ENCODE results near the gene ZNF71.
A peak's percentile ranks its signal among the peaks of the same experiment; 100 is the strongest.

ZNF71 gene

DNA sequence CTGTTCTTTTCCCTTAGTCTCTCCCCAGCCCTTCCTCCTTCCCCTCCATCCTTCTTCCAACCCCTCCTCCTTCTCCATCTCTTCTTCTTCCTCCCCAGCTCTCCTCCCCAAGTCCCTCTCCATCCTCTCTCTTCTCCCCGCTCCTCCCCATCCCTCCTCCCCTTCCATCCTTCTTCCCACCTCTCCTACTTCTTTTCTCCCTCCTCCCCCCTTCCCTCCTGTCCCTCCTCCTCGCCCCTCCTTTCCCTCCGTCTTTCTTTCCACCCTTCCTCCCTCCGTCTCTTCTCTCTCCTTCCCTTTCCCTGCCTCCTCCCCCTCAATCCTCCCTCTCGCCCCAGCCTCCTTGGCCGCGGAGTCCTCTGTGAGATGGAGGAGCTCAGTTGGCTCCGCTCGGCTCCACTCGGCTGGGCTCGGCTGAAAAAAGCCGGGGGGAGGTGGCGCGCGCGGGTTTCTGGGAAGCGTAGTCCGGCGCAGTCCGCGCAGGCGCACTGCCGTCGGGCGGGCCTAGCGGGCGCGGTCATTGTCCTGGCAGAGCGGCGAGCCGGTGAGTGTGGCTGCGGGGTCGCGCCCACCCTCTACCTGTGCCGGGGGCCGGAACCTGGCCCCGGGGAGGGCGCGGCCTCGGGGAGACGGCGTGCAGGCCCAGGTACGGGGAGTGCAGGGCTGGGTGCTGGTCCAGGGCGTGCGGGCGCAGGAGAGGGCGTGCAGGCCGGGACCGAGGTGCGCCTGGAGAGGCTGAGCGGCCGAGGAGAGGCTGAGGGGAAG is at the start of gene ZNF71:
Gene ZNF71, plus strand, starts transcription at position 520 of the 765 bp plus-strand sequence. CDS start 6,257 bp downstream, outside the sequence.
- DNase-seq (ENCODE audit: low spot score): peak; percentile 85

DNA sequence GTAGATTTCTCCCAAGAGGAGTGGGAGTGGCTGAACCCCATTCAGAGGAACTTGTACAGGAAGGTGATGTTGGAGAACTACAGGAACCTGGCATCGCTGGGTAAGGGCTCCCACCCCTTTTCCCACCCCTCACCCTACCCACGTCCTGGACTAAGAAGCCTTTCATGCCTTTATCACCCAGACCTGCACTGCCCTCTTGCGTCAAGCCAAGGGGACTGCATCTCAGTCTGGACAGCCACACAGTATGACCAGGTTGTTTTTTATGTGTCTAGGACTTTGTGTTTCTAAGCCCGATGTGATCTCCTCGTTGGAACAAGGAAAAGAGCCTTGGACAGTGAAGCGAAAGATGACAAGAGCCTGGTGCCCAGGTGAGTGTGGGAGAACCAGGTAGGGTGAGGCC is 47.6 kb upstream of the ZNF71 start:
- DNase-seq (ENCODE audit: low spot score): no peak

- no peak for DNase-seq (ENCODE audit: low spot score)
Measured at GRCh38 chr19:56554272-56554869, 40.7 kb upstream of the ZNF71 start.

DNA sequence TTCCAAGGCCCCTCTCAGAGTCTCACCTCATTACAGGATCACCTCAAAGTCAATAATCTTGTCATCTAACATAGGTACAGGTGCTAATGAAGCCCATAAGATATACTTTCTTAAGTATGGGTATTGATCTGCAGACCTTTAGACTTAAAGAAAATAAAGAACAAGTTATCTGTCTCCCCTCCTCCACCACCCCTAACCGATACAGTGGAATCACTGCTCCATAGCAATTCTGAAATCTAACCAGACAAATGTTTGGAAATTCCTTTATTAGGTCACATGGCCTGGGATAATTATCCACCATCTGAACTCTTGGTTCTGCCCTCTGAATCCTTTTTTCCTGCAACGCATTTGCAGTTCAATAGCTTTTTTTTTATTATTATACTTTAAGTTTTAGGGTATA is 32.3 kb upstream of the ZNF71 start:
- DNase-seq (ENCODE audit: low spot score): no peak

GRCh38 chr19:56566904-56567273 is 28.2 kb upstream of the ZNF71 start:
- DNase-seq (ENCODE audit: low spot score): peak; percentile 61

DNA sequence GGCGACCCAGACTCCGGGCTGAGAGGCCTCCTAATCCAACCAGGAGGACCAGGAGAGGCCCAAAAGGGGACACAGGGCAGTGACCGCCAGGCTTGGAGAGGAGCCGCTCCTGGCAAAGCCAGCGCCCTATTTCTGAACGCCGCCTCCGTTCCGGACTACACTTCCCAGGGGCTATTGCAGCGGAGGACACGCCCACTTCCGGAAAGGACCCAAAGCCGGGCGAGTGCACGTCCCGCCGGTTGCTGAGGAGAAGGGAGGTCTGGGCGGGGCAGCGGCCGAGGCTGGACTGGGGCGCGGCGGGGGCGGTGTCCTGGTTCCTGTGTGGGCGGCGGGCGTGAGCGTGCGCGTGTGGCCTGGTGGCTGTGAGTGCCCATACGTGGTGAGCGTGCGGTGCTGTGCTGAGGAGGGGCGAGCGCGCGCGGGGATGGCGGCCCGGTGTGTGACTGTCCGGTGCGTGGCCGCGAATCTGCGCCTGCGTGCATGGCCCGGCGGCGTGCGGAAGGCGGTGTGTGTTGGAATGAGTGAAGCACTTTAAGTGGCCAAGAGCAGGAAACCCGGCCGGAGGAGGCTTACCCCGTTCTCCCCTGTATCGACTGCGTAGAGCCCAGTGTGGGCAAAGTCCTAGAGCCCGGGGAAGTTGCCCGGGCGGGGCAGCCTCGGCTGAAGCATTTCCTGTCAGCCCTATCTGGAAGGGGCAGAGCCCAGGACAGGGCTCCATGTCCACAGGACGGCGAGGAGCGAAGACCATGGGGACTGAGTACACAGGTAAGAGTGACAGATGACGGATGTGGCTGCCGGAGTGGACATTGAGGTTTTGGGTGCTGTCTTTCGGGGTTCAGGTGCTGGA is 27.6 kb upstream of the ZNF71 start, which contains the start of gene ZNF470:
Gene ZNF470, plus strand, starts transcription at position 195 of the 847 bp plus-strand sequence. CDS start 2,844 bp downstream, outside the sequence.
- peak; percentile 96 for DNase-seq (ENCODE audit: low spot score)

- DNase-seq (ENCODE audit: low spot score): no peak
Measured at GRCh38 chr19:56572589-56572988, 22.5 kb upstream of the ZNF71 start.

DNA sequence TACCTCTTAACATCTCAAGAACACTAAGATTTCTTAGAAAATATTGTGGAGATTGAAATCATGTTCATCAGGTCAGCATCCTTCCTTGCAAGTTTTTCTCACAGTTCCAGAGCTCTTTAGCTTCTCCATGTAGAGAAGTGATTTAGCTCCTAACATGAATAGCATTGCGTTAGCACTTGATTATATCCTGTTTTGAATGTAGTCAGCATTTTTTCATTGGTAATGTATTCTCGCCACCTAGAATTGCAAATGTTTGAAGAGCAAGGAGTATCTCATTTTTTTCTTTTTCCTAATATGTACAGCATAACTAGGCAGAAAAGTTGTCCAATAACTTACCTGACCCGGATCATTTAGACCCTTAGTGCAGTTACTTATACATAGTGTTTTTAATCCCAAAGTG is 21.2 kb upstream of the ZNF71 start:
- no peak for DNase-seq (ENCODE audit: low spot score)

GRCh38 chr19:56577719-56578602 is 17.1 kb upstream of the ZNF71 start:
- no peak for DNase-seq (ENCODE audit: low spot score)

DNA sequence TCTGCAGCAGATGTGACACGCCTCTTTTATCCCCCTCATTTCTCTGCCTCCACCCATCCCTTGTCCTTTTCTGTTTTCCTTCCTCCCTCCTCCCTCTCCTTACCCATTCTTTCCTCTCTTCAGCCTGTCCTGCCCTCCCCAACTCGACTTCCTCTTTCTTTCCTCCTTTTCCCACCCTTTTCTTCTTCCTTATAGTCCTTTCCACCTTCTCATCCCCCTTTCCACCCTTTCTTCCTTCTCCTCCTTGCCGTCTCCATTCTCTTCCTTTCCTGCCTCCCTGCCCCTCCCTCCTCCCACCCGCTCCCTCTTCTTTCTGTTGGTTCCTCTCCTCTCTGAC is 688 bp upstream of the ZNF71 start:
- DNase-seq (ENCODE audit: low spot score): no peak

GRCh38 chr19:56595548-56595899 is 422 bp downstream of the ZNF71 start:
- no peak for DNase-seq (ENCODE audit: low spot score)

DNA sequence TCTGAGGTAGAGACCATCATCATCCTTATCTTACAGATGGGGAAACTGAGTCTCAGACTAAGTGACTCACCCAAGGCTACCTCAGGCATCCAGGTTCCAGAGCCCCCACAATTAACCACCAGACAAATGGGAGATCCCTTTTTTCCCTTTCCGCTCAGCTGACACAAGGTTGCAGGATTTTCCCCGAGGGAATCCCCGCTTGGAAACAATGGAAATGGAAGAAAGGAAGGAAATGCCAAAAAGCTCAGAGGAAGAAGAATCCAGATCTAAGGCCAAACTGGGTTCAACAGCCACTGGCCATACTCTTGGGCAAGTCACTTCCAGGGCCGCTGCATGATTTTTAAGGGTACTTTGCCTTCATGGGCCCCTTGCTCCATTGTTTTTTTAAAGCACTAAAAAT is 1.6 kb downstream of the ZNF71 start:
- no peak for DNase-seq (ENCODE audit: low spot score)

GRCh38 chr19:56597696-56598095 is 2.6 kb downstream of the ZNF71 start:
- DNase-seq (ENCODE audit: low spot score): peak; percentile 27

DNA sequence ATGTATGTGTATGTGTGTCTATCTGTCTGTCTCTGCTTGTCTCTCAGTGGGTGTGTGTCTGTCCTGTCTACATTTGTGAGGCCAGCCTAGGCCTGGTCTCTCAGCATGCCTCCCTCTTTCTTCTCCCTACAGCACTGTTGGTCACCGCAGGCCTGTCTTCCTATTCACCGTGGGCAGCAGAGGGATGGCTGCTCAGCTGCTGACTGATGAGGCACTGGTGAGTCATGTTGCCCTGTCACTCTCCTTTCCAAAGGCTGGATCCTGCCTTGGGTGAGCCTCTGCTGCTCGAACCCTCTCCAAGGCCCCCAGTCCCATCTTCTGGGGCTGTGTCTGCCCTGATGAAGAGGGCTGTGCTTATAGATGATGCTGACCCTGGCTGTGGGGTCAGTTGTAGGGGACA is 6.3 kb downstream of the ZNF71 start:
- no peak for DNase-seq (ENCODE audit: low spot score)

DNA sequence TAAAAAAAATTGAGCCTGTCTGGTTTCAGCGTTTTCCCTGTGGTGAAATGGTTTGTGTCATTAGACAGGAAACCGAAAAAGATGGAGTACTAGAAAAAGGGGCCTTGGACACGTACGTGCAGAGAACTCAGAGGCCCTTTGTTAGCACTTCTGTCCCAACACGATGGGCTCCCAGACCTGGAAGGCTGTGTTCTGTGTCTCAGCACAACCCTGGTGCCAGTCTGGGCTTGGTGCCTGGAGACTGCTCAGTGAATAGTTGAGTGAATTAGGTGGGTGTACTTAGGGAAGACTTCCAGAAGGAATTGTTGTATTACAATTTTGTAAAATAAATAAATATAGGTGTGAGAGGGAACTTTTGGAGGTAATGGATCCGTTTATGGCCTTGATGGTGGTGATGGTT is 8.7 kb downstream of the ZNF71 start:
- peak; percentile 80 for DNase-seq (ENCODE audit: low spot score)

GRCh38 chr19:56608274-56608964 is 13.3 kb downstream of the ZNF71 start:
- DNase-seq (ENCODE audit: low spot score): no peak

DNA sequence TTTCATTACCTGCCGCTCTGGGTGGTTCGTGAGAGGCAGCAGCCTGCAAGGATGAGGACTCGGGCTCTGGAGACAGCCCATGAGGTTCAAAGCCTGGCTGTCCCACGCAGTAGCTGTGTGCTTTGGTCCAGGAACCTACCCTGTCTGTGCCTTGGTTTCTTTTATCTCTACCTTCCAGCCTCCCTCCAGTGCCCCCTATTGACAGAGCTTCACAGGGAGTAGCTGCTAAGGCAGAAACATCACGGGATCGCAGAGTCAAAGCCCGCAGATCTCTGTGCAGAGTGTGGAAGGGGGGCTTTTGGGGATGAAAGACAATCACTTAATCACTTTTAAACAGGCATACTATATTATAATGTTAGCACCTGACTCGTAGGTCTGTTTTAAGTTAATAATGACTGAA is 16.2 kb downstream of the ZNF71 start:
- no peak for DNase-seq (ENCODE audit: low spot score)

GRCh38 chr19:56612737-56613136 is 17.6 kb downstream of the ZNF71 start:
- no peak for DNase-seq (ENCODE audit: low spot score)

DNA sequence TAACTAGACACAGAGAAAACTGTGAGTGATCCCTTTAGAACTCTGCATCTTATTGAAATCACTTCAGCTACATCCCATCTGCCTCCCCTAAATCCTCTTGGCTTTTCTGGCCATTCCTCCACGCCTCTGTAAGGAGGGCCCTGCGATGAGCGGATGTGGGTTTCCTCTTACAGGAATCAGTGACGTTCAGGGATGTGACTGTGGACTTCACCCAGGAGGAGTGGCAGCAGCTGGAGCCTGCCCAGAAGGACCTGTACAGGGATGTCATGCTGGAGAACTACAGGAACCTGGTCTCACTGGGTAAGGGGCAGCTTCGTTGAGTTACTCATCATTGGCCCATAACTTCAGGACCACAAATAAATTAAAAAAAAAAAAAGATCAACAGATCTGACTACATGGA is 18.5 kb downstream of the ZNF71 start:
- DNase-seq (ENCODE audit: low spot score): no peak

GRCh38 chr19:56617531-56617930 is 22.4 kb downstream of the ZNF71 start:
- no peak for DNase-seq (ENCODE audit: low spot score)

GRCh38 chr19:56619121-56619520 is 24.0 kb downstream of the ZNF71 start:
- no peak for DNase-seq (ENCODE audit: low spot score)

All from Ammon's horn (tissue), 1 donor.